ENCODE data around the gene FGF14. TPM values are rescaled to one million over a fixed set of nuclear protein-coding genes. Genes with fewer than 3 reads are reported as not detected.

Gene FGF14
- polyA plus RNA-seq, 1 of the 3 experiments (the other 2 are of a cell fraction): 0.20 TPM

GRCh38 chr13:101706651-101707050, 695.2 kb downstream of the FGF14 start:
- CTCF ChIA-PET: interaction anchor here (0.6 to 1.4 kb wide), 2 partner anchors 192 to 562 kb away, joined by 3 to 4 read pairs; no protein-coding TSS in a partner anchor

GRCh38 chr13:101703838-101704237, 698.0 kb downstream of the FGF14 start:
- H3K4me3 ChIP-seq (ENCODE audit: low read depth in 2 of 2, low read length in 1 of 2): no peak overlapping the region
- H3K9me3 ChIP-seq: no peaks in the 10 kb centered on the region
- peaks cover 12 to 59% of the 10 kb centered on the region in 2 experiments for H3K36me3 ChIP-seq (replicated peaks in 1 of 2; ENCODE audit: control insufficient read depth in 1 of 2, insufficient read depth in 2 of 2, low read length in 1 of 2)
- WGBS (ENCODE audit: low lambda C conversion rate): 72% methylated on average over 2 of the region's 3 CpGs
- no peak overlapping the region for H3K4me2 ChIP-seq
- peaks cover 0 to 5% of the 10 kb centered on the region in 2 experiments; a peak in 2 of 4 replicates for H3K4me1 ChIP-seq (ENCODE audit: control insufficient read depth in 1 of 2, insufficient read depth in 2 of 2, low read depth in 1 of 2, low read length in 1 of 2)
- H3K27me3 ChIP-seq (ENCODE audit: insufficient read depth): no peaks in the 10 kb centered on the region
- H3K9ac ChIP-seq: no peak overlapping the region
- CTCF ChIA-PET: no interaction called here
- H4K20me1 ChIP-seq (ENCODE audit: insufficient read depth): 0 out of 2 replicates have a peak, but pooled peaks cover 3% of the 10 kb centered on the region
- no peaks in the 10 kb centered on the region for H3K79me2 ChIP-seq (ENCODE audit: insufficient read depth)
- TF ChIP-seq ZBTB33 (IDR thresholded peaks at IDR 0.05; ENCODE audit: borderline replicate concordance, low read depth) (no peak), GATA2 (CRISPR knock-in tag; IDR thresholded peaks at IDR 0.05) (0 out of 2 replicates have a peak, but pooled peaks have one; percentile 6)
- H3K9me2 ChIP-seq: no peaks in the 10 kb centered on the region
- no peak overlapping the region for H3K27ac ChIP-seq (ENCODE audit: low read depth in 2 of 2, low read length in 1 of 2)
- POLR2A ChIA-PET: no interaction called here
- DNase-seq: no peak
- peaks cover 16% of the 10 kb centered on the region for H3F3A ChIP-seq (replicated peaks; ENCODE audit: insufficient read depth)
- H2AFZ ChIP-seq (ENCODE audit: low read depth): no peak overlapping the region

More at GRCh38 chr13:101706651-101707050, 695.2 kb downstream of the FGF14 start:
- Histone ChIP-seq H2AFZ (ENCODE audit: low read depth) (no peak overlapping the region), H3K27me3 (ENCODE audit: insufficient read depth) (no peaks in the 10 kb centered on the region), H3K4me1 (ENCODE audit: control insufficient read depth in 1 of 2, insufficient read depth in 2 of 2, low read depth in 1 of 2, low read length in 1 of 2) (peaks cover 0 to 3% of the 10 kb centered on the region in 2 experiments; a peak in 1 of 4 replicates), H4K20me1 (ENCODE audit: insufficient read depth) (no peaks in the 10 kb centered on the region), H3K27ac (ENCODE audit: low read depth in 2 of 2, low read length in 1 of 2) (no peak overlapping the region), H3K9me3 (no peaks in the 10 kb centered on the region), H3K9me2 (no peaks in the 10 kb centered on the region), H3K4me3 (ENCODE audit: low read depth in 2 of 2, low read length in 1 of 2) (no peak overlapping the region), H3K9ac (no peak overlapping the region), H3K4me2 (no peak overlapping the region), H3K79me2 (ENCODE audit: insufficient read depth) (no peaks in the 10 kb centered on the region), H3K36me3 (replicated peaks in 1 of 2; ENCODE audit: control insufficient read depth in 1 of 2, insufficient read depth in 2 of 2, low read length in 1 of 2) (peaks cover 18 to 60% of the 10 kb centered on the region in 2 experiments), H3F3A (replicated peaks; ENCODE audit: insufficient read depth) (no peaks in the 10 kb centered on the region)
- 86% methylated on average over 6 of the region's 6 CpGs for WGBS (ENCODE audit: low lambda C conversion rate)
- POLR2A ChIA-PET: no interaction called here
- DNase-seq: no peak
- no peak for TF ChIP-seq RAD21 (IDR thresholded peaks at IDR 0.05; ENCODE audit: low read length)
- no peak for TF ChIP-seq RXRA (IDR thresholded peaks at IDR 0.05; ENCODE audit: borderline replicate concordance, low read depth)
- no peak for TF ChIP-seq FOXJ3 (CRISPR knock-in tag; IDR thresholded peaks at IDR 0.05)
- no peak for TF ChIP-seq EP300 (IDR thresholded peaks at IDR 0.05; ENCODE audit: borderline replicate concordance in 1 of 2, low read depth in 1 of 2, low read length in 1 of 2)
- no peak for TF ChIP-seq TEAD4 (IDR thresholded peaks at IDR 0.05; ENCODE audit: borderline replicate concordance, insufficient read depth)
- no peak for TF ChIP-seq ELF1 (IDR thresholded peaks at IDR 0.05)
- no peak for TF ChIP-seq USF2 (IDR thresholded peaks at IDR 0.05; ENCODE audit: borderline replicate concordance, low read depth, low read length)

Measured in SK-N-SH (cell line).